Peyer's patch (tissue), 4 donors: ENCODE data around the gene CRACDL. TPM values are rescaled to one million over a fixed set of nuclear protein-coding genes. Genes with fewer than 3 reads are reported as not detected.

Experiments used
- DNase-seq, 3 donors: peaks; one replicate each; pipeline ENCODE4 v3.0.0-alpha.2; 2017 to 2019
- H3K27ac ChIP-seq, 4 donors: fragments of 200-600 bp; sonication (generic); one replicate each; pipeline ENCODE4 v1.5.1; 2016 to 2019
- H3K27me3 ChIP-seq, 2 donors: fragments of 200-600 bp; sonication (generic); one replicate each; pipeline ENCODE4 v1.5.1; 2019
- H3K36me3 ChIP-seq, 3 donors: fragments of 200-600 bp; sonication (generic); one replicate each; pipeline ENCODE4 v1.5.1; 2016 to 2019
- H3K4me1 ChIP-seq, 4 donors: fragments of 200-600 bp; sonication (generic); one replicate each; pipeline ENCODE4 v1.5.1; 2016 to 2019
- H3K4me3 ChIP-seq, 4 donors: fragments of 200-600 bp; sonication (generic); 1 replicate in 3 of 4; 2 replicates in 1 of 4; pipeline ENCODE4 v1.5.1; 2016 to 2019; ENCODE audit warnings: mild to moderate bottlenecking in 1 of 4
- H3K9me3 ChIP-seq, 4 donors: fragments of 200-600 bp; sonication (generic); one replicate each; pipeline ENCODE4 v1.5.1; 2016 to 2019; ENCODE audit warnings: mild to moderate bottlenecking in 1 of 4
- POLR2A ChIP-seq, 2 donors: fragments of 450-650 bp; IDR thresholded peaks; one replicate each; pipeline ENCODE4 v1.5.1; 2017; ENCODE audit warnings: antibody characterized with exemption in 2 of 2, mild to moderate bottlenecking in 2 of 2, moderate library complexity in 2 of 2
- total RNA-seq, 4 donors: library from RNA; depleted of rRNA; stranded (reverse); fragments of >200 nt; gene quantifications; one replicate each; pipeline ENCODE4 v1.1.0, GENCODE V29; 2016
- TF ChIP-seq, protein P1 (sequence below), 6 experiments: fragments of 450-650 bp in 4 of 6; fragments of 200-600 bp in 2 of 6; sonication (generic) in 1 of 6; IDR thresholded peaks; one replicate each; pipeline ENCODE4 v1.5.1; 2017 to 2019; ENCODE audit warnings: antibody characterized with exemption in 6 of 6, mild to moderate bottlenecking in 3 of 6, moderate library complexity in 1 of 6

The CRACDL gene
- total RNA-seq, 4 donors from 2014 or later: 3.3 to 36.5 (median 10.2) TPM

DNA sequence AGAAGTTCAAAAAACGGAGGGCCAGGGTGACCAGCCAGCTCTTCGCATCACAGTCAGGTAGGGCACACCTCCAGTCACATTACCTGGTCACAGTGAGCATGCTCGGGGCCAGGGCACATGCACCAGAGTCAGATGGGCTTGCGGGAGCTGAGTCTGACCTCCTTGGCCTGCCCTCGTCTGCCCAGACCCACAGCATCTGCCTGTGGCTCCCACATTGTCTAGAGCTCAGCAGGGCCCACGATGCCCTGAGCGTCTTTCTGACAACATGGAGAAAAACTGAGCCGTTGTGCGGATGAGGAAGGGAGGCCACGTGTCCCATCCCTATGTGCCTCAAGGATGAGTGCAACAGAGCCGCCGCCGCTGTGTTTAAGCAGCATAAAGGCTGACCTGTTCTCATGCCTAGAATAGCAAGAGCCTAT lies 37.6 kb downstream of the CRACDL start:
- no peaks in the 10 kb centered on the region for H3K4me1 ChIP-seq
- peak in 1 of 3 donors; percentile 24 for DNase-seq
- H3K36me3 ChIP-seq: no peaks in the 10 kb centered on the region
- no peak overlapping the region for H3K4me3 ChIP-seq
- H3K27ac ChIP-seq: no peak overlapping the region
- no peaks in the 10 kb centered on the region for H3K9me3 ChIP-seq
- TF ChIP-seq POLR2A (IDR thresholded peaks at IDR 0.05): no peak
- TF ChIP-seq, protein P1, sequence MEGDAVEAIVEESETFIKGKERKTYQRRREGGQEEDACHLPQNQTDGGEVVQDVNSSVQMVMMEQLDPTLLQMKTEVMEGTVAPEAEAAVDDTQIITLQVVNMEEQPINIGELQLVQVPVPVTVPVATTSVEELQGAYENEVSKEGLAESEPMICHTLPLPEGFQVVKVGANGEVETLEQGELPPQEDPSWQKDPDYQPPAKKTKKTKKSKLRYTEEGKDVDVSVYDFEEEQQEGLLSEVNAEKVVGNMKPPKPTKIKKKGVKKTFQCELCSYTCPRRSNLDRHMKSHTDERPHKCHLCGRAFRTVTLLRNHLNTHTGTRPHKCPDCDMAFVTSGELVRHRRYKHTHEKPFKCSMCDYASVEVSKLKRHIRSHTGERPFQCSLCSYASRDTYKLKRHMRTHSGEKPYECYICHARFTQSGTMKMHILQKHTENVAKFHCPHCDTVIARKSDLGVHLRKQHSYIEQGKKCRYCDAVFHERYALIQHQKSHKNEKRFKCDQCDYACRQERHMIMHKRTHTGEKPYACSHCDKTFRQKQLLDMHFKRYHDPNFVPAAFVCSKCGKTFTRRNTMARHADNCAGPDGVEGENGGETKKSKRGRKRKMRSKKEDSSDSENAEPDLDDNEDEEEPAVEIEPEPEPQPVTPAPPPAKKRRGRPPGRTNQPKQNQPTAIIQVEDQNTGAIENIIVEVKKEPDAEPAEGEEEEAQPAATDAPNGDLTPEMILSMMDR (IDR thresholded peaks at IDR 0.05): no peak
- H3K27me3 ChIP-seq: no peaks in the 10 kb centered on the region

DNA sequence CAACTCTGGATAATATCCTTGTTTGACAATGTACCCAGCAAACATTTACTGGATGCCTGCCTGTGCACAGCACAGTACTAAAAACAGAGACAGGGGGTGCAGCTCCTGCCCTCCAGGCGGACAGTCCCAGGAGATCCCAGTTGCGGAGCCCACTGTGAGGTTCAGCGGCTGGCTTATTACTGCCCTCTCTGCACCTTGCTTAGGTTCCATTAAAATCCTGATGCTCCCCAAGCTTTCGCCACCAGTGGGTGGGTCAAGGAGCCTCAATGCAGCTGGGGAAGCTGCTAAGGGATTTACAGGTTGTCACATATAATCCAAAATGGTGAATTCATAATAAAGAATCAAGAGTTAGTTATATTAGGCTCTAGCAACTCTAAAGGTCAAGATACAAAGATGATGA lies 38.3 kb downstream of the CRACDL start:
- TF ChIP-seq POLR2A (IDR thresholded peaks at IDR 0.05): no peak
- TF ChIP-seq, protein P1 (IDR thresholded peaks at IDR 0.05): no peak
- H3K4me3 ChIP-seq: no peak overlapping the region
- no peaks in the 10 kb centered on the region for H3K27me3 ChIP-seq
- no peaks in the 10 kb centered on the region for H3K9me3 ChIP-seq
- no peak overlapping the region for H3K27ac ChIP-seq
- no peaks in the 10 kb centered on the region for H3K4me1 ChIP-seq
- H3K36me3 ChIP-seq: no peaks in the 10 kb centered on the region
- DNase-seq: peak in 1 of 3 donors; percentile 2

DNA sequence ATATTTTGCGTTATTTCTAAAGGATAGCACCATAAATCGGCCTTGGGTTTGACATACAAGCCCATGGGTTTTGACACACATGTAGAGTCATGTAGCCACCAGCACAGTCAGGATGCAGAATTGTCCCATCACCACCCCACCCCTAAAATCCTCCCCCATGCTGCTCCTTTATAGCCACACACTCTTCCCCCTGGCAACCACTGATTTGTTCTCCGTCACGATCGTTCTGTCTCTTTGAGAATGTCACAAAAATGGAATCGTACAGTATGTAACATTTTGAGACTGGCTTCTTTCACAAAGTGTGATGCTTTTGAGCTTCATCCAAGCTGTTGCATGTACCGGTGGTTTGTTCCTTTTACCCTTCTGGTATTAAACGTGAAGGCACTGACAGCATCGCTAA lies 39.1 kb downstream of the CRACDL start:
- no peak overlapping the region for H3K27ac ChIP-seq
- DNase-seq: no peak
- TF ChIP-seq, protein P1 (IDR thresholded peaks at IDR 0.05): no peak
- no peak for TF ChIP-seq POLR2A (IDR thresholded peaks at IDR 0.05)
- H3K27me3 ChIP-seq: no peaks in the 10 kb centered on the region
- H3K36me3 ChIP-seq: no peaks in the 10 kb centered on the region
- no peak overlapping the region for H3K4me3 ChIP-seq
- H3K4me1 ChIP-seq: no peaks in the 10 kb centered on the region
- H3K9me3 ChIP-seq: no peaks in the 10 kb centered on the region

DNA sequence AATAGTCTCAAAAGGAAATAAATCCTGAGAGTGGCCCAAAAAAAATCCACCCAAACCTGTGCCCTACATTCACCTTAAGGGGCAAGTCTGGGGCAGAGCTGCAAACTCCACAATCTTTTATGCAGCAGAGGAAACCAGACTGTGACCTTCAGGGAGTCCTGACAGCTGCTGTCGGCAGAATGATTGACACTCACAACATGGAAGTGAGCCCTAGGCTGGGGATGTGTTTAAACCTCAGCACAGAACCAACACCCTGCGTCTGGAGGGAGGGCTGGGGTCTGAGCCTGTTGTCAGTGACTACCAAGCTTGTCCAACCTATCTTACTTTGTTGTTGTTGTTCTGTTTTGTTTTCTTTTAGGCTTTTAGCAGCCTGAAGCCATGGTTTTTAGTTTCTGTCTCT lies 39.6 kb downstream of the CRACDL start:
- H3K36me3 ChIP-seq: no peaks in the 10 kb centered on the region
- H3K4me1 ChIP-seq: no peaks in the 10 kb centered on the region
- no peak overlapping the region for H3K4me3 ChIP-seq
- no peak overlapping the region for H3K27ac ChIP-seq
- peak in 1 of 3 donors; percentile 24 for DNase-seq
- H3K27me3 ChIP-seq: no peaks in the 10 kb centered on the region
- TF ChIP-seq POLR2A (IDR thresholded peaks at IDR 0.05): no peak
- TF ChIP-seq, protein P1 (IDR thresholded peaks at IDR 0.05): no peak
- H3K9me3 ChIP-seq: no peaks in the 10 kb centered on the region

DNA sequence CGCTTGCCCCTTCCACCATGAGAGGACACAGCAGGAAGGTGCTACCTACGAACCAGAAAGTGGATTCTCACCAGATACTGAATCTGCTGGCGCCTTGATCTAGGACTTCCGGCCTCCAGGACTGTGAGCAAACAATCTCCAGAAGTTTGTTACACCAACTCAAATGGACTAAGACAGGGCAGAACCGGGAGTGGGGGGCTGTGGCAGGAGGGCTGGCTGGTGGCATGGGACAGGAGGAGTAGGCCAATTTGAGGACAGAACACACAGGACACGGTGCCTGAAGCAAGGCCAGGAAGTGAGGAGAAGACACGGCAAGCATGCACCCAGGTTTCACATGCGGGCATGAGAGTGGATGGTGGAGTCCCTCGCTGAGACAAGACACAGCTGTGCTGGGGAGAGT lies 40.1 kb downstream of the CRACDL start:
- Histone ChIP-seq H3K4me3 (no peak overlapping the region), H3K9me3 (no peaks in the 10 kb centered on the region), H3K27me3 (no peaks in the 10 kb centered on the region), H3K36me3 (no peaks in the 10 kb centered on the region), H3K4me1 (no peaks in the 10 kb centered on the region), H3K27ac (no peak overlapping the region)
- TF ChIP-seq POLR2A (IDR thresholded peaks at IDR 0.05): no peak
- TF ChIP-seq, protein P1 (IDR thresholded peaks at IDR 0.05): no peak
- peak in 1 of 3 donors; percentile 36 for DNase-seq

DNA sequence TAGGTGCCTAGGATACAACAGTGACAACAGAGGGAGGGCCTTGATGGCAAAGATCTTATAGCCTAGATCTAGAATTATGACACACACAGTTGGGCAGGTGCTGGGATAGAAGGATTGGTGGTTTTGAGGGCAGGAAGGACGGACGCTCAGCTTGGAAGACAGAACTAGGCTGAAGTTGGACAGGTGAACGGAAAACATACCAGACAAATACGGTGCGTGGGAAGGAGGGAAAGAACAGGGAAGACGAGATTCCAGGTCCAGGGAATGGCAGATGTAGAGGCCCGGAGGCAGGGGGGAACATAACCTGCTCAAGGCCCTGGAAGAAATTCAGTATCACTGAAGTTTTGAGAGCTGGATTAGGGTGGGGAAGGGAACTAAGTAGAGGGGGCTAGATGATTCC lies 40.8 kb downstream of the CRACDL start:
- Histone ChIP-seq H3K36me3 (no peaks in the 10 kb centered on the region), H3K4me1 (no peaks in the 10 kb centered on the region)
- TF ChIP-seq, protein P1 (IDR thresholded peaks at IDR 0.05): no peak
- no peak for TF ChIP-seq POLR2A (IDR thresholded peaks at IDR 0.05)

More for the DNA sequence above, 40.8 kb downstream of the CRACDL start:
- no peak overlapping the region for H3K27ac ChIP-seq
- no peak overlapping the region for H3K4me3 ChIP-seq
- H3K27me3 ChIP-seq: no peaks in the 10 kb centered on the region
- H3K9me3 ChIP-seq: no peaks in the 10 kb centered on the region
- DNase-seq: peak in 1 of 3 donors; percentile 10
